NCI-H2171 (cell line): ENCODE data around the gene FRYL.
"Not testable (repeated sequence)": the region's sequence is repeated elsewhere in the genome, so short reads cannot be mapped to it uniquely, and the experiment has no call there.

ENCODE experiments used
- DNase-seq: peaks from one replicate; lab custom pipeline; 2025; lab: John Stamatoyannopoulos, UW

Gene FRYL

GRCh38 chr4:48661391-48661790 lies 118.7 kb downstream of the FRYL start:
- no peak for DNase-seq

DNA sequence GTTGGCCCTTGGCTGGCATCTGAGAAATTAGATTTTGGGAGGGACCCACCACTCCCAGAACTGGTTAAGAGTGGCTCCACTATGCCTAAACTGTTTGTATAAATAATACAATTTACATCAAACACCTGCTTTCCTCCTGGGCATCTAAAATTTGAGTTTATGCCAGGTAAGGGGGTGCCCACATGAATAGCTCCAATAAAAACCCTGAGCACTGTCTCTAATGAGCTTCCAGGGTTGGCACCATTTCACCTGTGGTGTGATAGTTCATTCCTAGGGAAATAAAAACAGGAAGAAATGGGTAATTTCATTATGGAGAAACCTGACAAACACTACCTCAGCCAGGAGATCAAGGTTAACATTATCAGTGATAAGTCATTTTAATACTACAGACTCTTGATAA lies 119.7 kb downstream of the FRYL start:
- DNase-seq, result no peak

DNA sequence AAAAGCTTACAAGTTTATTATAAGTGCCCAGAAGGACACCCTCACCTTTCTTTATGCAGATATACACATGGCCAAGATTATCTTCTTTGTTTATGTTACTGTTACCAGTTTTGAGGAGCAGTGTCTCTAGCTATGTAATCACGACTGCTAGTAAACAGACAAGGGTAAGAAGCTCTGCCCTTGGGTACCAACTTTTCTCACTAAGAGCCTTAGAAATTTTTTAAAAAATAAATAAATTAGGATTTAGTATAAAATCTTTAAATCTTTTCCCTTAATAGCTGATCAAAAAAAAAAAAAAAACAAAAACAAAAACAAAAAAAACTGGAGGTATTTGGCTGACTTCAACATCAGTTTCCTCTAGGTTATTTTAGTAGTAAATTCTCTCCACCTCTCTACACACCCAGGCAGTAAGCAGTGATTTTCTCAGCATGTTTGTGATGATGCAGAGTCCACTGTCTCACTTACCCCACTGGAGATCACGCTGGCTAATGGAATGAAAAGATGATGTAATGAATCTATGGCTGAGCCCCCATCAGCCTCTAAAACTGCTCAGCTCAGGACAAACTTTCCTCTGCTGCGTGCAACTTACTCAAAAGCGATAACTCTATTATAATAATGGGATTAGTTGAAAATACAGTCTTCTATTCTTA lies 125.9 kb downstream of the FRYL start:
- no peak for DNase-seq

- DNase-seq, result no peak
Measured at GRCh38 chr4:48653217-48654014, 126.7 kb downstream of the FRYL start.

GRCh38 chr4:48651914-48652313 lies 128.2 kb downstream of the FRYL start:
- DNase-seq, result no peak

GRCh38 chr4:48649505-48649904 lies 130.6 kb downstream of the FRYL start:
- no peak for DNase-seq

DNA sequence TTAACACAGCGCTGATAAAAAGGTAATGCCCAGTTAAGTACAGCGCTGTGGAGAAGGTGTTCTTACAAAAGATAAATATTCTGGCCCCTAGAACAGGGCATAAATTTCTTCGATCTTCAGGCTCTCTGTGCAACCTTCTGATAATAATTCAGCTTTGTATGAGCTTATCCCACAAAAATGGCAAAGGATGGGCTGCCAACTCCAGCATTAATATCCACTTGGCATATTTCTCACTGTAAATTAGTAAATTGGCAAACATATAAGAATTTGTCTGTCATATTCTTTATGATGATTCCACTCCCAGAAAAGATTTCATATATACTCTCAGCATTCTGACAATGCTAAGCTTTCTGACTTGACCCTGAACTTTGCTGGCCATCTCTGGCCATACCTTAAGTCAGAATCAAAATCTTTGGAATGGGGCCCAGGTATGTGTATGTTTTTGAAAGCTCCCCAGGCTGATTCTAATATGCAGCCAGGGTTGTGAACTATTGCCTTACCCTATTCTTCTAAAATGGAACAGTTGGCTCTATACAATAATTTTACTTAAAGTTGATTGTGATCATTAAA lies 134.8 kb downstream of the FRYL start:
- no peak for DNase-seq

GRCh38 chr4:48642421-48643374 lies 137.4 kb downstream of the FRYL start:
- no peak for DNase-seq

GRCh38 chr4:48641401-48641800 lies 138.7 kb downstream of the FRYL start:
- no peak for DNase-seq

DNA sequence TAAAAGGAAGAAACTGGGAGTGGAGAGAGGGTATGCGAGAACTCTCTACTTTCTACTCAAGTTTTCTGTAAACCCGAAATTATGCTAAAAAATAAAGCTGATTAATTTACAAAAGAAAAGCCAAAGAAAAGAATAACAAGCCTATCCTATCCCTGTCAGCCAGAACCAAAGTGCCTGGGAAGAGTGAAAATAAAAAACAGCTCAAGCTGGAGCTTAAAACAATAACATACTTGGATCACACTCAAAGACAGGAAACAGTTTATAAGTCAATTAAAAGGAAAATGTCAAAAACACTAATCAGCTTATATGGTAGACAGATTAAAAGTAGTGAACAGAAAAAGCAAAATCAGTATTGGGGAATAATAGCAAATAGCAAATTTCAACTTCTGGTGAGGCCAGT lies 139.4 kb downstream of the FRYL start:
- DNase-seq, result no peak

- DNase-seq, result no peak
Measured at GRCh38 chr4:48640225-48640624, 139.9 kb downstream of the FRYL start.

DNA sequence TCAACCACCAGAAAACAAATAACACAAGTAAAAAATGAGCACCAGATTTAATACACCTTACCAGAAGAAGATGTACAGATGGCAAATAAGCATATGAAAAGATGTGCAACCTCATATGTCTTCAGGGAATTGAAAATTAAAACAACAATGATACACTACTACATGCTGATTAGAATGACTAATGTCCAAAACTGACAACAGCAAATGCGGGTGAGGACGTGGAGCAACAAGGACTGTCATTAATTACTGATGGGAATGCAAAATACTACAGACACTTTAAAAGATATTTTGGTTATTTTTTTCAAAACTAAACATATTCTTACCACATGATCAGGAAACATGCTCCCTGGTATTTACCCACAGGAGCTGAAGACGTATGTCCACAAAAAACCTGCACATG lies 140.3 kb downstream of the FRYL start:
- DNase-seq, result no peak

DNA sequence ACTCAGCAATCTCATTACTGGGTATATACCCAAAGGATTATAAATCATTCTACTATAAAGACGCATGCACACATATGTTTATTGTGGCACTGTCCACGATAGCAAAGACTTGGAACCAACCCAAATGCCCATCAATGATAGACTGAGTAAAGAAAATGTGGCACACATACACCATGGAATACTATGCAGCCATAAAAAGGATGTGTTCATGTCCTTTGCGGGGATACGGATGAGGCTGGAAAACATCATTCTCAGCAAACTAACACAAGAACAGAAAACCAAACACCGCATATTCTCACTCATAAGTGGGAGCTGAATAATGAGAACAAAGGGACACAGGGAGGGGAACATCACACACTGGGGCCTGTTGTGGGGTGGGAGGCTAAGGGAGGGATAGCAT lies 141.5 kb downstream of the FRYL start:
- not testable (repeated sequence) for DNase-seq

GRCh38 chr4:48636911-48637310 lies 143.2 kb downstream of the FRYL start:
- DNase-seq, result no peak

GRCh38 chr4:48635980-48636379 lies 144.1 kb downstream of the FRYL start:
- no peak for DNase-seq

GRCh38 chr4:48635310-48635709 lies 144.8 kb downstream of the FRYL start:
- no peak for DNase-seq

- DNase-seq, result no peak
Measured at GRCh38 chr4:48634688-48635308, 145.3 kb downstream of the FRYL start.

DNA sequence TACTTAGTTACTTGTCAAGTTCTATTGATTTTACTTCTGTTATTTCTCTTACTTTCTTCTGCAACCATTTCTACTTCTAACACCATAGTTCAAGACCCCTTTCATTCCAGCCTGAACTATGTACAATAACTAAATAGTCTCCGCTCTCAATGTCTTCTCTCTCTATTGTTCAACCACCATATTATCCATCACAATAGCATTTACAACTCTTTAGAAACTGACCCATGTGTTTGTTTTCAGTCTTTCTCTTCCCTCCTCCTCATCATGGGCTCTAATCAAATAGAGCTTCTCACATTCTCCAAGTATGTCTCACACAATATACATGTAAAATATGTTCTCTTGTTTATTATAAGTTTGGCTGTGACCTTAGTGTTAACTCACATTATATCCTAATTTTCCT lies 146.4 kb downstream of the FRYL start:
- no peak for DNase-seq

- no peak for DNase-seq
Measured at GRCh38 chr4:48629458-48629857, 150.6 kb downstream of the FRYL start.

DNA sequence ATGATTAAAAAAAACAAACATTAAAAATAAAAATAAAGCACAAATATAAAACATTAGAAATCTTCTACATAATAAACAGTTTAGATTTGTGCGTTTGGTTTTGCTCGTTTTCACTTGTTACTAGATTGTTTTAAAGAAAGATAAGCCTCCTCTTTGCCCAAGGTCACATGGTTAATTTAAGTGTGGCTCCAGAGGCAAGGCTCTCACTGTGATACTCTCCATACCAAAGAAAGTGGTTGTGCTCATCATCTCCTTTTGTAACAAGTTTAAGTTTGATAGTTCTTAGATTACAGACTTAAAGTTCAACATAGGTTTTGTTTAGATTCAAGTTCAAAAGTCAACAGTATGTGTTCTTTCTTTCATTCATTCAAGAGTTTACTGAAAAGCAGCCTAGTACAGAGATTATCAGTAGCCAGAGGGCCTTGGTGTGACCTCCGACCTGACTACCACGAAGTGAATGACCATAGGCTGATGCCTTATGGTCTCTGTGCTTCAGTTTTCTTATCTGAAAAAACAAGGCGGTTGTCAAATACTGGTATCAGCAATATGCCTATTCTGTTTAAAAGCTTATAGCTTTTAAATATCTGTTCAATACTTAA lies 156.8 kb downstream of the FRYL start:
- DNase-seq, result no peak

DNA sequence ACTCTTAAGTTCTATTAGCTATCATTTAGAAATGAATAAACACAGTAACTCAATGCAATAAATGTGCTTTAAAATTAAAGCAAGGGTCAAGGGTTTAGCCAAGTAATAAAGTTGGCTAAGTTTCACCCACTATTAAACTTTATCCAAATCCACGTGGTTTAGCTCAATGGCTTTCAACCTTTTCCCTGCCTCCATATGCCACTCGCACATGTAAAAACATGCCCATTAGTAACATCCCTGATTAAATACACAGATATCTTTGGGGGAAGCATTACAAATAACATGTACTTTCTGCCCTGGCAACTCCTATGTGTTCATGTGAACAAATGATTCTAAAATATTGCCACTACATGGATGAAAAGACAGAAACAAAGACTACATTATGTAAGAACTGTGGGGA lies 159.2 kb downstream of the FRYL start:
- no peak for DNase-seq
